Brain pericyte (primary cell): ENCODE data around the gene NAT14.

ENCODE experiments used
- DNase-seq: peaks from one replicate; pipeline ENCODE4 v3.0.0-alpha.2; 2012; ENCODE audit warnings: low read depth, low spot score

Gene NAT14

GRCh38 chr19:55535173-55535964 is 50.4 kb downstream of the NAT14 start:
- no peak for DNase-seq

DNA sequence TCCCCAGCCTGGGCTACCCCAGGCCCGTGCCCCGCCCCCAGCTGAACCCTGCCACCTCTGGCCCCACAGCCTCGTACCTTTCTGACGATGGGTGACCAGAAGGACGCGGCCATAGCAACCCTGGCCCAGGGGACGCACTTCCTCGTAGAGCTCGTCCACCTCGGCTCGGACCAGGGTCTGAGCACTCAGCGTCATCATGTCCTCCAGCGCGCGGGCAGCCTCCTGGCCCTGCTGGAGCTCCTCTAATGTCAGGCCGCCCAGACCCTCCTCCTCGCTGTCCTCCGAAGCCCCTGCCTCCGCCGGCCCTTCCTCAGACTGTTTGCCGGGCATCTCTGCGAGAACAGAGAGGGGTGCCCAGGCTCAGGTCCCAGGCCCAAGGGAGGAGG is 51.0 kb downstream of the NAT14 start:
- no peak for DNase-seq

GRCh38 chr19:55536366-55536765 is 51.4 kb downstream of the NAT14 start:
- no peak for DNase-seq
